ENCODE results near the gene FNDC5.
A peak's percentile ranks its signal among the peaks of the same experiment; 100 is the strongest.

The FNDC5 gene

DNA sequence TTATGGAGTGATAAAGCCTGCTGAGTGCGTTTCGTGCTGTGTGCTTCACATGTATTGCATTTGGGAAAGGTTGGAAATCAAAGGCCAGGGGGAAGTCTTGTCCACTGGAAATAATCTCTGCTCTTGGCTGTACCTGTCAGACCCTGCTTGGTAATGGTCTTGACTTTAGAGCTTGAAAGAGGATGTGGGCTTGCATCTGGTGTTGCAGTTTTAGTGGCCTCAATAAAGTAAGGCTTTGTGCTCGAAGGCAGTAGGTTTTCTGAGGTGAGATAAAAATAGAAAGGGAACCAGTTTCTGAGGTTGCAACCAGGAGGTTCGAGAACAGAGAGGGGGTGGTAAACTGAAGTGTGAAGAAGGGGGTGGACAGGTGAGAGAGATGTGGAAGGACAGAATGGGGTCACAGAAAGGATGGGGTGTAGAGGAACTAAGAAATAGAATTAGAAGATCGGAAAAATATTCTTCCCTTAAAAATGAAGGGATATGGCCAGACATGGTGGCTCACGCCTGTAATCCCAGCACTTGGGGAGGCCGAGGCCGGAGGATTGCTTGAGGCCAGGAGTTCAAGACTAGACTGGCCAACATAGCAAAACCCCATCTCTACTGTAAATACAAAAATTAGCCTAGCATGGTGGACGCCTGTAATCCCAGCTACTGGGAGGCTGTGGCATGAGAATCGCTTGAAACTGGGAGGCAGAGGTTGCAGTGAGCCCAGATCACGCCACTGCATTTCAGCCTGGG is 51.7 kb downstream of the FNDC5 start:
- peak overlapping the region; percentile 96 for H2AFZ ChIP-seq (ENCODE audit: low read length)
- no peak overlapping the region for H3K14ac ChIP-seq (ENCODE audit: low read length)
- H2BK15ac ChIP-seq (ENCODE audit: low read length) = no peak overlapping the region
- H2BK120ac ChIP-seq (ENCODE audit: low read depth, low read length) = no peak overlapping the region
- H3K18ac ChIP-seq (ENCODE audit: low read length) = no peak overlapping the region
- no peaks in the 10 kb centered on the region for H3K27me3 ChIP-seq (ENCODE audit: control insufficient read depth in 3 of 3, insufficient read depth in 3 of 3, low read depth in 1 of 3, low read length in 3 of 3)
- H3K4me3 ChIP-seq (ENCODE audit: low read length in 2 of 2) = peak overlapping the region in 1 of 2 donors; percentile 95
- H3K4ac ChIP-seq (ENCODE audit: low read length) = no peak overlapping the region
- H4K8ac ChIP-seq (ENCODE audit: low read depth, low read length) = no peak overlapping the region
- no peak overlapping the region for H3K9ac ChIP-seq (ENCODE audit: low read depth, low read length, poor library complexity)
- no peak overlapping the region for H2BK5ac ChIP-seq (ENCODE audit: low read length)
- no peak for DNase-seq (ENCODE audit: low spot score)
- peak overlapping the region; percentile 100 for H3K27ac ChIP-seq (replicated peaks; ENCODE audit: low read length)
- no peak overlapping the region for H3K23ac ChIP-seq (ENCODE audit: low read depth, low read length, poor library complexity)
- WGBS, 2 donors (ENCODE audit: extremely low coverage in 2 of 2, insufficient read length in 2 of 2, insufficient replicate concordance in 1 of 2) = no CpG with 5 or more reads among the region's 11 CpGs
- no peaks in the 10 kb centered on the region for H3K9me3 ChIP-seq (replicated peaks in 1 of 2; ENCODE audit: control insufficient read depth in 2 of 2, insufficient read depth in 1 of 2, low read depth in 1 of 2, low read length in 2 of 2)
- H3K4me1 ChIP-seq (ENCODE audit: control insufficient read depth in 2 of 2, insufficient read depth in 1 of 2, low read depth in 1 of 2, low read length in 2 of 2) = peaks cover 4 to 5% of the 10 kb centered on the region in 2 donors
- no peak overlapping the region for H2BK12ac ChIP-seq (ENCODE audit: low read length)
- H3K4me2 ChIP-seq (ENCODE audit: insufficient read depth, low read length, poor library complexity, severe bottlenecking) = peak overlapping the region; percentile 77
- H3K79me1 ChIP-seq (ENCODE audit: low read depth, low read length) = peaks cover 4% of the 10 kb centered on the region
- peaks cover 3 to 21% of the 10 kb centered on the region in 2 donors for H3K36me3 ChIP-seq (replicated peaks in 1 of 2; ENCODE audit: control insufficient read depth in 2 of 2, insufficient read depth in 2 of 2, low read length in 2 of 2)
- no peak overlapping the region for H2AK5ac ChIP-seq (ENCODE audit: low read depth, low read length)
- no peak overlapping the region for H4K91ac ChIP-seq (ENCODE audit: low read depth, low read length, poor library complexity)

DNA sequence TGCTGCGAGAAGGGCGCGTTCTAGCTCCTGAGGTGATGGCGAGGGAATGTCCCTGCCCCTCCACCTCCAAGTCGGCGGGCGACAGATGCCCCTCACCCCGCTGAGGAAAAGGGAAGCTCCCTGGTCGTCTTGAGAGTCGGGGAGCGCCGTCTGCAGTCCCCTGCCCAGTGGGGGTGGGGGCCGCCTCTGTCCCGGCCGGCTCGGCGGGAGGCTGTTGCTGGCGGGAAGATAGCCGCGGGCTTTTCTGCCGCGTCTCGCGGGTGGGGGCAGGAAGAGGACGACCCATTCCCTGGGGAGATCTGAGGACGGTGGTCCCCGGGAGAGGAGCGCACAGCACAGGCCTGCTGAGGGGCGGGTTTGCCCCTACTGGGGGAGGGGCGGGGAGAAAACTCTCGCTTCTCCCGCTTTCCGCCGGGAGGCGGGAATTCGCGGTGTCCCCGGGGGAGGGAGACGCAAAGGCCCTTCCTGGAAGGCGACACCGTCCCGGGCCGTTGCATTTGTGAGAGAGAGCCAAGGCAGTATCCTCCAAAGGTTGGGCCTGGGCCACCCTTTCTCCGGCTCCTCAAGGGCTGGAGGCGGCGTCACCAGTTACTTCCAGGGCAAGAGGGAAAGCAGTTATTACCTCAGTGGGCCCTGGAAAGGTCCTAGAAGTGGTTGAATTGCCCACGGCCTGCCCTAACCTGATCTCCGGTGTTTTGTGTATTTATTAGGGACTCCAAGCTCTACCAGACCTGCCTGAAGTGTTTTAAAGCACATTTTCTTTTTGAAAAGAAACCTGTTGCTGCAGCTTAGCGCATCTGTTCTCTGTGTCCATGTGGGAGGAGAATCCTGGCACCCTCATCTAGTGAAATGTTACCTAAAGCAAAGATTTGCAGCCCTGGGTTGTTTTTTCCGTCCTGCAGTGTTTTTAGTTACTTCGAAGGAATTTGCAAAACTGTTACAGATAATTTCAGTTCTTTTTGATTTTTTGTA is 52.6 kb downstream of the FNDC5 start:
- WGBS, 2 donors (ENCODE audit: extremely low coverage in 2 of 2, insufficient read length in 2 of 2, insufficient replicate concordance in 1 of 2) = no CpG with 5 or more reads among the region's 51 CpGs
- Histone ChIP-seq H2BK12ac (ENCODE audit: low read length) (no peak overlapping the region), H2BK5ac (ENCODE audit: low read length) (peak overlapping the region; percentile 100)

DNA sequence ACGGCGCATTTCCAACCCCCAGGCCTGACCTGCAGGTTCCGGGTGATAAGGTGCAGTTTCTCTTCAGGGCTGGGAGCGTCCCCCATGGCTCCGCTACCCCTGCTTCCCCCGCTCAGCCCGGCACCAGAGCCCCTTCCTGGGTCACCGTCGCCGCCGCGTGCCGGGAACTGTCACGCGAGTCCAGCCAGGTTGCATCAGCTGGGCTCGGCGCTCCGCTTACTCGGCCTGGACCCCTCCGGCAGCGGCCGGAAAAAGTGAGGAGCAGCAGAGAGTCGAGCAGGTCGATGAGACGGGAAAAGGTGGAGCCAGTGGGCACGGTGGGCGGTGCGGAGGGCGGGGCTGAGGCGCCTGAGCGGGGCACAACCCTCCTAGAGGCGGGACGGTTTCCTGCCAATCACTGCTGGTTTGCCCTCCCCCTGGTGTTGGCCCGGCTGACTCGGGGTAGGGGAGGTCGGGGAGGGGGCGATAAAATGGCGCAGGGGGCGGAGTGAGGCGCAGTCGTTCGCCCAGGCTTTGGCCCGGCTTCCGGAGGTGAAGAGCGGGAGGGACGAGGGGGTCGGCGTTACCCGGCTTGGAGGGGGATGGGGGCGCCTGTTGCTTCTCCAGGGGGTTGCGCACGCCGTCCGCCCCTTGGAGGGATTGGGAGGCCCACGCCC is 53.4 kb downstream of the FNDC5 start, which contains the start of the genes S100PBP and YARS1:
TSS of gene S100PBP (plus strand) at position 495 of the 656 bp plus-strand sequence. CDS start 8,447 bp downstream, outside the sequence.
TSS of gene YARS1 (minus strand) at position 200 of the 656 bp plus-strand sequence. CDS start at position 86, 114 bp downstream.
- H2AK5ac ChIP-seq (ENCODE audit: low read depth, low read length) = peak within 1 kb of the TSS; percentile 92
- H3K14ac ChIP-seq (ENCODE audit: low read length) = peak within 1 kb of the TSS; percentile 100
- H2BK120ac ChIP-seq (ENCODE audit: low read depth, low read length) = peak within 1 kb of the TSS; percentile 98
- H3K27ac ChIP-seq (replicated peaks; ENCODE audit: low read length) = peak within 1 kb of the TSS; percentile 100
- H3K4ac ChIP-seq (ENCODE audit: low read length) = peak within 1 kb of the TSS; percentile 89
- H4K91ac ChIP-seq (ENCODE audit: low read depth, low read length, poor library complexity) = peak within 1 kb of the TSS; percentile 97
- peak within 1 kb of the TSS; percentile 100 for H2BK5ac ChIP-seq (ENCODE audit: low read length)
- no peak within 1 kb of the TSS for H2BK12ac ChIP-seq (ENCODE audit: low read length)
- H3K4me2 ChIP-seq (ENCODE audit: insufficient read depth, low read length, poor library complexity, severe bottlenecking) = peak within 1 kb of the TSS; percentile 77
- WGBS, 2 donors (ENCODE audit: extremely low coverage in 2 of 2, insufficient read length in 2 of 2, insufficient replicate concordance in 1 of 2) = no CpG with 5 or more reads among the region's 55 CpGs
- H4K8ac ChIP-seq (ENCODE audit: low read depth, low read length) = peak within 1 kb of the TSS; percentile 99
- peak; percentile 98 for DNase-seq (ENCODE audit: low spot score)
- H3K36me3 ChIP-seq (replicated peaks in 1 of 2; ENCODE audit: control insufficient read depth in 2 of 2, insufficient read depth in 2 of 2, low read length in 2 of 2) = peaks cover 3 to 36% of the 10 kb centered on the region in 2 donors
- H3K79me1 ChIP-seq (ENCODE audit: low read depth, low read length) = peaks cover 4% of the 10 kb centered on the region
- H3K9ac ChIP-seq (ENCODE audit: low read depth, low read length, poor library complexity) = peak within 1 kb of the TSS; percentile 100
- peak within 1 kb of the TSS; percentile 99 for H3K23ac ChIP-seq (ENCODE audit: low read depth, low read length, poor library complexity)
- H3K18ac ChIP-seq (ENCODE audit: low read length) = peak within 1 kb of the TSS; percentile 100
- peak within 1 kb of the TSS; percentile 95 for H3K4me3 ChIP-seq (ENCODE audit: low read length in 2 of 2)
- peak within 1 kb of the TSS; percentile 100 for H2BK15ac ChIP-seq (ENCODE audit: low read length)
- peak within 1 kb of the TSS; percentile 96 for H2AFZ ChIP-seq (ENCODE audit: low read length)
- no peaks in the 10 kb centered on the region for H3K9me3 ChIP-seq (replicated peaks in 1 of 2; ENCODE audit: control insufficient read depth in 2 of 2, insufficient read depth in 1 of 2, low read depth in 1 of 2, low read length in 2 of 2)
- peaks cover 4 to 5% of the 10 kb centered on the region in 2 donors for H3K4me1 ChIP-seq (ENCODE audit: control insufficient read depth in 2 of 2, insufficient read depth in 1 of 2, low read depth in 1 of 2, low read length in 2 of 2)
- no peaks in the 10 kb centered on the region for H3K27me3 ChIP-seq (ENCODE audit: control insufficient read depth in 3 of 3, insufficient read depth in 3 of 3, low read depth in 1 of 3, low read length in 3 of 3)

More for the DNA sequence above, 52.6 kb downstream of the FNDC5 start:
- peak; percentile 69 for DNase-seq (ENCODE audit: low spot score)
- H3K4ac ChIP-seq (ENCODE audit: low read length) = peak overlapping the region; percentile 89
- H3K9ac ChIP-seq (ENCODE audit: low read depth, low read length, poor library complexity) = peak overlapping the region; percentile 100
- peak overlapping the region; percentile 97 for H4K91ac ChIP-seq (ENCODE audit: low read depth, low read length, poor library complexity)
- H4K8ac ChIP-seq (ENCODE audit: low read depth, low read length) = peak overlapping the region; percentile 99
- peaks cover 4% of the 10 kb centered on the region for H3K79me1 ChIP-seq (ENCODE audit: low read depth, low read length)
- H2BK120ac ChIP-seq (ENCODE audit: low read depth, low read length) = peak overlapping the region; percentile 98
- H2AK5ac ChIP-seq (ENCODE audit: low read depth, low read length) = peak overlapping the region; percentile 92
- H3K27me3 ChIP-seq (ENCODE audit: control insufficient read depth in 3 of 3, insufficient read depth in 3 of 3, low read depth in 1 of 3, low read length in 3 of 3) = no peaks in the 10 kb centered on the region
- H3K23ac ChIP-seq (ENCODE audit: low read depth, low read length, poor library complexity) = peak overlapping the region; percentile 99
- H3K4me2 ChIP-seq (ENCODE audit: insufficient read depth, low read length, poor library complexity, severe bottlenecking) = peak overlapping the region; percentile 77
- peak overlapping the region; percentile 100 for H3K14ac ChIP-seq (ENCODE audit: low read length)
- H3K27ac ChIP-seq (replicated peaks; ENCODE audit: low read length) = peak overlapping the region; percentile 100
- peak overlapping the region; percentile 100 for H3K18ac ChIP-seq (ENCODE audit: low read length)
- peak overlapping the region; percentile 91 to 95 for H3K4me3 ChIP-seq (ENCODE audit: low read length in 2 of 2)
- no peaks in the 10 kb centered on the region for H3K9me3 ChIP-seq (replicated peaks in 1 of 2; ENCODE audit: control insufficient read depth in 2 of 2, insufficient read depth in 1 of 2, low read depth in 1 of 2, low read length in 2 of 2)
- H3K4me1 ChIP-seq (ENCODE audit: control insufficient read depth in 2 of 2, insufficient read depth in 1 of 2, low read depth in 1 of 2, low read length in 2 of 2) = peaks cover 4 to 5% of the 10 kb centered on the region in 2 donors
- peaks cover 3 to 30% of the 10 kb centered on the region in 2 donors for H3K36me3 ChIP-seq (replicated peaks in 1 of 2; ENCODE audit: control insufficient read depth in 2 of 2, insufficient read depth in 2 of 2, low read length in 2 of 2)
- H2BK15ac ChIP-seq (ENCODE audit: low read length) = peak overlapping the region; percentile 100
- peak overlapping the region; percentile 96 for H2AFZ ChIP-seq (ENCODE audit: low read length)

All from neuronal stem cell (in vitro differentiated cells).